HepG2 (cell line): Measurements from ENCODE around the gene ZDHHC7.

Experiments used
- POLR2A ChIP-seq, 2 experiments: IDR thresholded peaks; 2 replicates each; pipeline ENCODE4 v1.6.1; 2011; ENCODE audit warnings: low read depth in 2 of 2, low read length in 2 of 2, mild to moderate bottlenecking in 1 of 2, moderate library complexity in 1 of 2; ENCODE audit not compliant: insufficient read depth in 1 of 2
- RAD51 ChIP-seq: fragments of 450-650 bp; IDR thresholded peaks from 2 replicates; pipeline ENCODE4 v1.6.1; 2016; ENCODE audit warnings: borderline replicate concordance
- YEATS2 ChIP-seq: sonication (generic); formaldehyde crosslinking; IDR thresholded peaks from 2 replicates; pipeline ENCODE4 v1.4.0; 2020; ENCODE audit warnings: missing genetic modification reagents, borderline replicate concordance
- TF ChIP-seq, protein P1 (sequence below): sonication (generic); formaldehyde crosslinking; IDR thresholded peaks from 2 replicates; pipeline ENCODE4 v1.5.0; 2020; ENCODE audit warnings: mild to moderate bottlenecking, missing genetic modification reagents, moderate library complexity

DNA sequence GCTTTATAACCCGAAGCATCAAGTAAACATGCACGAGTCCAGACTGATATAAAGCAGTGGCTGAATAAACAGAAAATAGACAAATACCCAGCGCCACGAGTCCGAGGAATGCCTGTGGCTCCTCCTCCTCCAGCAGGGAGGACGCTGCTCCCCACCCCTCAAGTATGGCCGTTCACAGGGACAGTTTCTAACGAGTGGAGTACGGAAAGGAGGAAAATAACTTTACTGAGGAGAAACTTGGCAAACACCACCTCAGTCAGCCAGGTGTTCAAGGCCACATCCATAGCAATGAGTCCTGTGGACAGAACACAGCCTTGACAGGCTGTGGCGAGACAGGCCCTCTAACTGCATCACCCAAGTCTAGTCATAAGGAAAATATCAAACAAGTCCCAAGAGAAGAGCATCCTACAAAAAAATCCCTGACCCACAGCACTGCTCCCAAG is 9.2 kb downstream of the ZDHHC7 start:
- TF ChIP-seq RAD51 (no peak), POLR2A (IDR thresholded peaks at IDR 0.05; ENCODE audit: insufficient read depth in 1 of 2, low read depth in 2 of 2, low read length in 2 of 2) (peak in 1 of 2 experiments; percentile 40; a peak in 1 of 4 replicates), YEATS2 (CRISPR knock-in tag) (no peak)
- TF ChIP-seq, protein P1, sequence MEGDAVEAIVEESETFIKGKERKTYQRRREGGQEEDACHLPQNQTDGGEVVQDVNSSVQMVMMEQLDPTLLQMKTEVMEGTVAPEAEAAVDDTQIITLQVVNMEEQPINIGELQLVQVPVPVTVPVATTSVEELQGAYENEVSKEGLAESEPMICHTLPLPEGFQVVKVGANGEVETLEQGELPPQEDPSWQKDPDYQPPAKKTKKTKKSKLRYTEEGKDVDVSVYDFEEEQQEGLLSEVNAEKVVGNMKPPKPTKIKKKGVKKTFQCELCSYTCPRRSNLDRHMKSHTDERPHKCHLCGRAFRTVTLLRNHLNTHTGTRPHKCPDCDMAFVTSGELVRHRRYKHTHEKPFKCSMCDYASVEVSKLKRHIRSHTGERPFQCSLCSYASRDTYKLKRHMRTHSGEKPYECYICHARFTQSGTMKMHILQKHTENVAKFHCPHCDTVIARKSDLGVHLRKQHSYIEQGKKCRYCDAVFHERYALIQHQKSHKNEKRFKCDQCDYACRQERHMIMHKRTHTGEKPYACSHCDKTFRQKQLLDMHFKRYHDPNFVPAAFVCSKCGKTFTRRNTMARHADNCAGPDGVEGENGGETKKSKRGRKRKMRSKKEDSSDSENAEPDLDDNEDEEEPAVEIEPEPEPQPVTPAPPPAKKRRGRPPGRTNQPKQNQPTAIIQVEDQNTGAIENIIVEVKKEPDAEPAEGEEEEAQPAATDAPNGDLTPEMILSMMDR, result no peak
